ENCODE results near the gene CALML4. TPM values are rescaled to one million over a fixed set of nuclear protein-coding genes. Genes with fewer than 3 reads are reported as not detected.

Gene CALML4
- total RNA-seq, 2 donors from 2014 or later: 4.5 to 18.8 TPM

- TF ChIP-seq POLR2A (IDR thresholded peaks at IDR 0.05) (no peak), CTCF (IDR thresholded peaks at IDR 0.05) (no peak), POLR2AphosphoS5 (IDR thresholded peaks at IDR 0.05) (no peak)
- WGBS: 73% methylated on average over 13 of the region's 13 CpGs
- Histone ChIP-seq H3K36me3 (no peaks in the 10 kb centered on the region), H3K27ac (no peak overlapping the region), H3K4me1 (replicated peaks) (peaks cover 2% of the 10 kb centered on the region), H3K9me3 (no peaks in the 10 kb centered on the region), H3K27me3 (replicated peaks; ENCODE audit: insufficient read depth) (no peaks in the 10 kb centered on the region), H3K4me3 (no peak overlapping the region)
- intact Hi-C loops (cut with DNase I): loop anchor here (2.0 kb wide), 1 partner anchor 347 kb away; no protein-coding TSS in a partner anchor
- no peak for DNase-seq (ENCODE audit: low spot score)
Observed at GRCh38 chr15:68209735-68210408, 4.7 kb upstream of the CALML4 start.

DNA sequence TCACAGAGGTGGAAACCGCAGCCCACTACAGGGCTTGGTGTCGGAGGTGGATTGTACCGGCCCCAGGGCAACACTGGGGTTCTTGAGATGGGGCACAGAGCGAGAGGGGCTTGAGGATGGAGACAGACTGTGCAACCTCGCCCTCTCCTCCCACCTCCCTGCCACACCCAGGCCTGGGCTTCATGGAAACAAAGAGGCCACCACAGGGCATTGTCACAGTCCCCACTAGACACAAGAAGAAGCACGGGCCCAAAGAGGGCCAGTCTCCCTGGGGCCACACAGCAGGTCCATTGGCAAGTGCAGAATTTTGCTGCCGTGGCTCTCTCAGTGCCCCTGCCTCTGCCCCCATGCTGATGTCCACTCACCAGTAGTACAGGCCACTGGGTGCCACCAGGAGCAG lies 4.1 kb upstream of the CALML4 start:
- intact Hi-C loops (cut with DNase I): no loop called here
- no peaks in the 10 kb centered on the region for H3K9me3 ChIP-seq
- DNase-seq (ENCODE audit: low spot score): no peak
- H3K4me3 ChIP-seq: no peak overlapping the region
- H3K4me1 ChIP-seq (replicated peaks): peaks cover 6% of the 10 kb centered on the region
- H3K36me3 ChIP-seq: no peaks in the 10 kb centered on the region
- H3K27me3 ChIP-seq (replicated peaks; ENCODE audit: insufficient read depth): no peaks in the 10 kb centered on the region
- WGBS: 80% methylated on average over 7 of the region's 7 CpGs
- no peak overlapping the region for H3K27ac ChIP-seq
- no peak for TF ChIP-seq POLR2A (IDR thresholded peaks at IDR 0.05)
- TF ChIP-seq CTCF (IDR thresholded peaks at IDR 0.05): no peak
- TF ChIP-seq POLR2AphosphoS5 (IDR thresholded peaks at IDR 0.05): no peak

- WGBS: 83% methylated on average over 13 of the region's 13 CpGs
- no peaks in the 10 kb centered on the region for H3K9me3 ChIP-seq
- H3K4me1 ChIP-seq (replicated peaks): peaks cover 6% of the 10 kb centered on the region
- no peaks in the 10 kb centered on the region for H3K36me3 ChIP-seq
- DNase-seq (ENCODE audit: low spot score): no peak
- no peak overlapping the region for H3K27ac ChIP-seq
- no peak for TF ChIP-seq CTCF (IDR thresholded peaks at IDR 0.05)
- intact Hi-C loops (cut with DNase I): no loop called here
- no peaks in the 10 kb centered on the region for H3K27me3 ChIP-seq (replicated peaks; ENCODE audit: insufficient read depth)
- H3K4me3 ChIP-seq: no peak overlapping the region
Observed at GRCh38 chr15:68208636-68209240, 3.6 kb upstream of the CALML4 start.

GRCh38 chr15:68208136-68208535 lies 3.0 kb upstream of the CALML4 start:
- Histone ChIP-seq H3K4me3 (no peak overlapping the region), H3K27ac (no peak overlapping the region), H3K27me3 (replicated peaks; ENCODE audit: insufficient read depth) (no peaks in the 10 kb centered on the region), H3K9me3 (no peaks in the 10 kb centered on the region), H3K36me3 (no peaks in the 10 kb centered on the region), H3K4me1 (replicated peaks) (peaks cover 6% of the 10 kb centered on the region)
- no peak for TF ChIP-seq POLR2AphosphoS5 (IDR thresholded peaks at IDR 0.05)
- no peak for TF ChIP-seq POLR2A (IDR thresholded peaks at IDR 0.05)
- TF ChIP-seq CTCF (IDR thresholded peaks at IDR 0.05): no peak
- WGBS: 81% methylated on average over 16 of the region's 16 CpGs
- DNase-seq (ENCODE audit: low spot score): no peak
- intact Hi-C loops (cut with DNase I): no loop called here

Data from prostate gland (tissue), 2 donors.